HFF-Myc (cell line): Measurements from ENCODE around the gene LTA4H.

Source experiments
- DNase-seq: peaks from one replicate; pipeline ENCODE4 v3.0.0-alpha.2; 2011; ENCODE audit warnings: low read depth; ENCODE audit errors: extremely low read depth
- H3K4me3 ChIP-seq: replicated peaks from 2 replicates; pipeline ENCODE4 v1.5.1; 2011; ENCODE audit warnings: low read depth, mild to moderate bottlenecking, control low read depth, low read length
- CTCF ChIP-seq: IDR thresholded peaks from 2 replicates; pipeline ENCODE4 v1.5.1; 2012; ENCODE audit warnings: mild to moderate bottlenecking, low read depth, low read length, control low read depth; ENCODE audit errors: missing control alignments

The LTA4H gene

GRCh38 chr12:95990136-95990535 lies 45.3 kb downstream of the LTA4H start:
- no peak for DNase-seq
- H3K4me3 ChIP-seq = no peak overlapping the region
- no peak for TF ChIP-seq CTCF

DNA sequence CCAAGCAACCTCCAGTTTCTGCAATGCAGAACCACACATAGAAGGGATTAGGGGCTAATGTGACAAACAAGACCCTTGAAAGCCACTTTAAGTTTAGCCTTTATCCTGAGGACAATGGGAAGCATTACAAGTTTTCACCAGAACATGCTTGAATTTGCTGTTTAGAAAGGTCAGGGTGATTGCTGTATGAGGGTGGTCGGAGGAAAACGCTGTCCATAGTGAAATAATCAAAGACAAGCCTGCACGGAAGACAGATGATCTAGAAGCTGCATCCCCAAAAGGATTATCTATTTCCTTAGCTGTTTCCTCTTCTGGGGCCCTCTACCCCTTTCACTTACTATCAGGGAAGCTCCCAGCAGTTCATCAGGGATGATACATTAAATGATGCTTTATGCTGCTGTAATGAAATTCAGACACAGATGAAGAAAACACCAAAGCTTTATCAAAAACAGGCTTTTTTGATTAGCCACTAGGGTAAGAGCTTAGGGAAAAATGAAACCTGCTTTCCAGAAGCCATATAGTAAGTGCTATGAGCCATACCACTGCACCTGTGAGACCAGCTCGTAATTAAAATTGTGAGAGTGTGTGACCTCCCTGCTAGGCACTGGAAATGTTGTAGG lies 45.8 kb downstream of the LTA4H start:
- H3K4me3 ChIP-seq = no peak overlapping the region
- no peak for TF ChIP-seq CTCF
- no peak for DNase-seq

GRCh38 chr12:95988506-95989275 lies 46.7 kb downstream of the LTA4H start:
- no peak for DNase-seq
- H3K4me3 ChIP-seq = no peak overlapping the region
- no peak for TF ChIP-seq CTCF

GRCh38 chr12:95986635-95987570 lies 48.5 kb downstream of the LTA4H start:
- TF ChIP-seq CTCF = no peak
- no peak overlapping the region for H3K4me3 ChIP-seq
- no peak for DNase-seq

- DNase-seq = no peak
- no peak for TF ChIP-seq CTCF
- no peak overlapping the region for H3K4me3 ChIP-seq
Observed at GRCh38 chr12:95984682-95985081, 50.7 kb downstream of the LTA4H start.

GRCh38 chr12:95982602-95983001 lies 52.8 kb downstream of the LTA4H start:
- no peak for DNase-seq
- TF ChIP-seq CTCF = no peak
- no peak overlapping the region for H3K4me3 ChIP-seq
